IMR-90 (cell line): ENCODE measurements around the gene SPDEF. TPM values are rescaled to one million over a fixed set of nuclear protein-coding genes. Genes with fewer than 3 reads are reported as not detected.

Experiments
- ATAC-seq: fragments of 200-7000 bp; cut with Tn5 transposase; 2 replicates; pipeline ENCODE4 v1.9.1; 2020; ENCODE audit warnings: low read depth, mild to moderate bottlenecking, moderate library complexity
- BruUV-seq: library from RNA; stranded (reverse); fragments of 400-500 nt; replicated peaks from 2 replicates; lab custom pipeline; 2021; lab: Mats Ljungman, UMichigan
- CTCF ChIA-PET: fragments of 300-600 bp; formaldehyde crosslinking; extraction: SDS; loops from one replicate; lab custom pipeline; 2021; ENCODE audit warnings: antibody characterized with exemption; lab: Yijun Ruan, JAX
- POLR2A ChIA-PET: fragments of 300-600 bp; sonication (Branson Sonifier 250); formaldehyde crosslinking; loops from one replicate; lab custom pipeline; 2022; ENCODE audit warnings: antibody characterized with exemption; ENCODE audit not compliant: unreplicated experiment; lab: Charles Lee
- DNase-seq: peaks from one replicate; pipeline ENCODE4 v3.0.0; 2013
- H2AFZ ChIP-seq: replicated peaks from 2 replicates; pipeline ENCODE3; 2013; ENCODE audit warnings: low read length, mild to moderate bottlenecking; ENCODE audit not compliant: poor library complexity
- H2AK5ac ChIP-seq: 2 replicates; pipeline ENCODE4 v1.6.1; 2013; ENCODE audit warnings: low read depth, low read length, inconsistent platforms
- H2AK9ac ChIP-seq: replicated peaks from 2 replicates; pipeline ENCODE3; 2013; ENCODE audit warnings: mild to moderate bottlenecking, low read depth, low read length, moderate library complexity; ENCODE audit not compliant: poor library complexity
- H2BK120ac ChIP-seq: 2 replicates; pipeline ENCODE4 v1.6.1; 2013; ENCODE audit warnings: low read depth, low read length, inconsistent platforms
- H2BK15ac ChIP-seq: 3 replicates; pipeline ENCODE4 v1.6.1; 2013; ENCODE audit warnings: low read depth, low read length, inconsistent platforms
- H2BK20ac ChIP-seq: 2 replicates; pipeline ENCODE4 v1.6.1; 2013; ENCODE audit warnings: low read depth, mild to moderate bottlenecking, inconsistent platforms, low read length, moderate library complexity
- H2BK5ac ChIP-seq: 2 replicates; pipeline ENCODE4 v1.6.1; 2013; ENCODE audit warnings: mild to moderate bottlenecking, low read depth, low read length, inconsistent platforms; ENCODE audit not compliant: poor library complexity, severe bottlenecking
- H3K14ac ChIP-seq: replicated peaks from 2 replicates; pipeline ENCODE4 v1.6.1; 2013; ENCODE audit warnings: low read depth, low read length, inconsistent platforms
- H3K18ac ChIP-seq: 2 replicates; pipeline ENCODE4 v1.6.1; 2013; ENCODE audit warnings: low read depth, low read length, control low read depth
- H3K23ac ChIP-seq: 2 replicates; pipeline ENCODE4 v1.6.1; 2013; ENCODE audit warnings: low read depth, low read length, inconsistent platforms
- H3K27ac ChIP-seq: 2 replicates; pipeline ENCODE4 v1.5.1; 2013; ENCODE audit warnings: mild to moderate bottlenecking, control low read depth, low read length; ENCODE audit not compliant: insufficient read depth
- H3K27me3 ChIP-seq: 2 replicates; pipeline ENCODE4 v1.6.1; 2013; ENCODE audit warnings: low read length; ENCODE audit not compliant: control insufficient read depth, insufficient read depth
- H3K36me3 ChIP-seq: 2 replicates; pipeline ENCODE4 v1.6.1; 2013; ENCODE audit warnings: low read length, mixed read lengths; ENCODE audit not compliant: control insufficient read depth, insufficient read depth
- H3K4ac ChIP-seq: 2 replicates; pipeline ENCODE4 v1.6.1; 2013; ENCODE audit warnings: low read depth, low read length, inconsistent platforms
- H3K4me1 ChIP-seq: 2 replicates; pipeline ENCODE4 v1.6.1; 2013; ENCODE audit warnings: low read length, mixed read lengths; ENCODE audit not compliant: control insufficient read depth, insufficient read depth
- H3K4me2 ChIP-seq: 2 replicates; pipeline ENCODE4 v1.6.1; 2013; ENCODE audit warnings: low read depth, mild to moderate bottlenecking, control low read depth, low read length, moderate library complexity
- H3K4me3 ChIP-seq: 2 replicates; pipeline ENCODE4 v1.5.1; 2013; ENCODE audit warnings: low read depth, mild to moderate bottlenecking, control low read depth, low read length, moderate library complexity; ENCODE audit not compliant: insufficient read depth
- H3K56ac ChIP-seq: 2 replicates; pipeline ENCODE4 v1.6.1; 2013; ENCODE audit warnings: low read length, inconsistent platforms; ENCODE audit not compliant: insufficient read depth; ENCODE audit errors: extremely low read depth
- H3K79me1 ChIP-seq, 2 experiments: 2 replicates each; pipeline ENCODE4 v1.6.1; 2013; ENCODE audit warnings: low read length in 2 of 2, inconsistent platforms in 1 of 2, low read depth in 1 of 2
- H3K9ac ChIP-seq: 2 replicates; pipeline ENCODE4 v1.6.1; 2013; ENCODE audit warnings: low read depth, low read length, control low read depth
- H3K9me1 ChIP-seq: 2 replicates; pipeline ENCODE4 v1.6.1; 2013; ENCODE audit warnings: low read length, inconsistent platforms; ENCODE audit not compliant: insufficient read depth
- H3K9me3 ChIP-seq: 2 replicates; pipeline ENCODE4 v1.6.1; 2013; ENCODE audit warnings: low read length; ENCODE audit not compliant: control insufficient read depth, insufficient read depth
- H4K20me1 ChIP-seq: 2 replicates; pipeline ENCODE4 v1.6.1; 2013; ENCODE audit warnings: low read length, inconsistent platforms; ENCODE audit not compliant: insufficient read depth
- H4K5ac ChIP-seq: 2 replicates; pipeline ENCODE4 v1.6.1; 2013; ENCODE audit warnings: mild to moderate bottlenecking, low read depth, low read length, control low read depth
- H4K8ac ChIP-seq, 2 experiments: 2 replicates each; pipeline ENCODE4 v1.6.1; 2013; ENCODE audit warnings: low read depth in 2 of 2, low read length in 2 of 2, control low read depth in 1 of 2, inconsistent platforms in 1 of 2
- H4K91ac ChIP-seq: 2 replicates; pipeline ENCODE4 v1.6.1; 2013; ENCODE audit warnings: low read depth, low read length, inconsistent platforms; ENCODE audit not compliant: insufficient read depth
- FOS ChIP-seq: fragments of 150-350 bp; IDR thresholded peaks from 2 replicates; pipeline ENCODE4 v1.6.1; 2016; ENCODE audit warnings: low read depth, low read length
- MXI1 ChIP-seq: IDR thresholded peaks from 2 replicates; pipeline ENCODE4 v1.6.1; 2012; ENCODE audit warnings: low read depth, mild to moderate bottlenecking, low read length, moderate library complexity, borderline replicate concordance
- POLR2A ChIP-seq: IDR thresholded peaks from 2 replicates; pipeline ENCODE4 v1.6.1; 2012; ENCODE audit warnings: mild to moderate bottlenecking, low read depth, low read length
- SMC3 ChIP-seq: fragments of 150-350 bp; IDR thresholded peaks from 2 replicates; pipeline ENCODE4 v1.6.1; 2016; ENCODE audit warnings: low read depth, mild to moderate bottlenecking, antibody characterized with exemption, low read length, moderate library complexity
- WGBS, 2 experiments: methylation state at CpG; one replicate each; pipeline versions ENCODE4 v1.1.5 to v1.1.7; 2013; ENCODE audit warnings: missing lambda C conversion rate in 2 of 2; ENCODE audit not compliant: insufficient read length in 1 of 2; ENCODE audit errors: extremely low coverage in 2 of 2; 5-methylcytosine and 5-hydroxymethylcytosine counted together
- dilution Hi-C: fragments of 300-500 bp; cut with HindIII; formaldehyde crosslinking; loops from one replicate; pipeline ENCODE4 v1.14.3; 2018; ENCODE audit warnings: low sequenced_read_pairs; ENCODE audit not compliant: unreplicated experiment
- in situ Hi-C: fragments of 300-500 bp; cut with MboI; formaldehyde crosslinking; loops from 3 replicates; pipeline ENCODE4 v1.14.3; 2019; ENCODE audit warnings: low sequenced_read_pairs, inconsistent platforms, mixed read lengths
- intact Hi-C: fragments of 100-400 bp; cut with micrococcal nuclease; formaldehyde crosslinking; loops from 2 replicates; pipeline ENCODE4 v1.10.0; 2022
- polyA plus RNA-seq, 3 experiments: library from polyadenylated mRNA; depleted of rRNA; stranded (reverse); fragments of >200 nt; gene quantifications; 2 replicates each; pipeline ENCODE4 v1.2.3, GENCODE V29; 2012; ENCODE audit warnings: low replicate concordance in 1 of 3
- total RNA-seq: library from RNA; depleted of rRNA; stranded (reverse); fragments of >200 nt; gene quantifications from 2 replicates; pipeline ENCODE4 v1.2.3, GENCODE V29; 2012
- TF ChIP-seq, protein P1 (sequence below): fragments of 150-350 bp; IDR thresholded peaks from 2 replicates; pipeline ENCODE4 v1.6.1; 2017; ENCODE audit warnings: mild to moderate bottlenecking, antibody characterized with exemption, low read length, low read depth
- TF ChIP-seq, protein P2 (sequence below): fragments of 150-350 bp; IDR thresholded peaks from 2 replicates; pipeline ENCODE4 v1.6.1; 2016; ENCODE audit warnings: low read depth, mild to moderate bottlenecking, low read length, moderate library complexity, borderline replicate concordance

SPDEF gene
- total and polyA plus RNA-seq, 2 of the 4 experiments (the other 2 are of a cell fraction): 0.05 TPM; not detected in 1

DNA sequence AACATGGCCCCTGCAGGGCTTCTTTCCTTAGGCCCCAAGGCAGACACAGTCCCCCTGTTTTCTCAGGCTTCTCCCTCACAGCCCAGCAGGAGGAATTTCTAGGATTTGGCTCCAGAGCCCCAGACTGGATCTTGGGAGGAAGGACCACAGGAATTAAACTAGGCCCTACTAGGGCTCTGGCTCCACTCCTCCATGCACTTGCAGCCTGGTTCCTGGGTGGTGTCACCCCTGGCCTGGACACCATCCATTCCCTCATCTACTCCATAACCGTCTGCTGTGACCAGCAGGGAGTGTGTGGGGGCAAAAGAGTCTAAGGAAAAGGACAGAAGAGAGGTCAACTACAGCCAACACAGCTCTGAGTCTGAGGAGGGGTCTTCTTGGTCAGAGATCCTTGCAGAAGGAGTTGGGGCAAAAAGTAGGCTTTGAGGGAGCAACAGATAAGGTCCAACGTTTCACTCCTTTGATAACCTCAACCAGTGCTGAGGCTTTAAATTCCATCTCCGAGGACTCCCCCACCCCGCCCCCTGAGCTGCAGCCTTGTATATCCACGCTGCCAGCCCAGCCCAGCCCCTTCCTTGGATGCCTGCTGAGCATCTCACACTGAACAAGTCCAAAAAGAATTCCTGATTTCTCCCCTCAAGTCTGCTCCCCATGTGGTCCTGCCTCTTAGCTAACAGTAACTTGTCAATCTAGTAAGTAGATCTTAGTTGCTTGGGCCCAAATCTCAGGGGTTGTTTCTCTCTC, 27.9 kb upstream of the SPDEF start:
- BruUV-seq: no TSS peak
- Histone ChIP-seq H3K27me3 (no peaks in the 10 kb centered on the region), H2BK20ac (no peak overlapping the region), H4K5ac (no peak overlapping the region), H2AFZ (no peak overlapping the region), H3K9me1 (peaks cover 12% of the 10 kb centered on the region; the same call in 1 of the 2 replicates), H4K8ac (no peak overlapping the region), H3K56ac (no peak overlapping the region), H3K9ac (no peak overlapping the region), H3K18ac (no peak overlapping the region), H3K4me3 (no peak overlapping the region), H3K9me3 (no peaks in the 10 kb centered on the region), H3K23ac (no peak overlapping the region), H2BK5ac (no peak overlapping the region), H3K27ac (no peak overlapping the region), H3K4me2 (no peak overlapping the region), H4K20me1 (peaks cover 39% of the 10 kb centered on the region), H2AK9ac (peak overlapping the region; percentile 35), H3K36me3 (peaks cover 7% of the 10 kb centered on the region; the same call in 1 of the 2 replicates), H2AK5ac (no peak overlapping the region), H2BK15ac (no peak overlapping the region), H3K4me1 (peaks cover 9% of the 10 kb centered on the region; the same call in 1 of the 2 replicates), H3K14ac (no peak overlapping the region), H4K91ac (no peak overlapping the region), H2BK120ac (no peak overlapping the region), H3K79me1 (peaks cover 10 to 54% of the 10 kb centered on the region in 2 experiments; a peak in 3 of 4 replicates), H3K4ac (no peak overlapping the region)
- intact Hi-C loops (no loop called here), dilution Hi-C loops (no loop called here), in situ Hi-C loops (no loop called here)
- 77% methylated on average over 3 of the region's 5 CpGs; no CpG with 5 or more reads in 1 of the 2 experiments for WGBS, 2 experiments
- ChIA-PET CTCF (no interaction called here), POLR2A (no interaction called here)
- TF ChIP-seq, protein P1, sequence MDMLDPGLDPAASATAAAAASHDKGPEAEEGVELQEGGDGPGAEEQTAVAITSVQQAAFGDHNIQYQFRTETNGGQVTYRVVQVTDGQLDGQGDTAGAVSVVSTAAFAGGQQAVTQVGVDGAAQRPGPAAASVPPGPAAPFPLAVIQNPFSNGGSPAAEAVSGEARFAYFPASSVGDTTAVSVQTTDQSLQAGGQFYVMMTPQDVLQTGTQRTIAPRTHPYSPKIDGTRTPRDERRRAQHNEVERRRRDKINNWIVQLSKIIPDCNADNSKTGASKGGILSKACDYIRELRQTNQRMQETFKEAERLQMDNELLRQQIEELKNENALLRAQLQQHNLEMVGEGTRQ: no peak
- TF ChIP-seq SMC3 (no peak), FOS (no peak), MXI1 (no peak), POLR2A (no peak)
- TF ChIP-seq, protein P2, sequence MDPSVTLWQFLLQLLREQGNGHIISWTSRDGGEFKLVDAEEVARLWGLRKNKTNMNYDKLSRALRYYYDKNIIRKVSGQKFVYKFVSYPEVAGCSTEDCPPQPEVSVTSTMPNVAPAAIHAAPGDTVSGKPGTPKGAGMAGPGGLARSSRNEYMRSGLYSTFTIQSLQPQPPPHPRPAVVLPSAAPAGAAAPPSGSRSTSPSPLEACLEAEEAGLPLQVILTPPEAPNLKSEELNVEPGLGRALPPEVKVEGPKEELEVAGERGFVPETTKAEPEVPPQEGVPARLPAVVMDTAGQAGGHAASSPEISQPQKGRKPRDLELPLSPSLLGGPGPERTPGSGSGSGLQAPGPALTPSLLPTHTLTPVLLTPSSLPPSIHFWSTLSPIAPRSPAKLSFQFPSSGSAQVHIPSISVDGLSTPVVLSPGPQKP: no peak
- DNase-seq (no peak), ATAC-seq (no peak)
